AG04449 (cell line): ENCODE data around the gene ELSPBP1.

Experiments
- CTCF ChIA-PET: fragments of 350-600 bp; formaldehyde crosslinking; extraction: SDS; loops from one replicate; lab custom pipeline; 2021; ENCODE audit warnings: antibody characterized with exemption; lab: Yijun Ruan, JAX
- POLR2A ChIA-PET: fragments of 400-600, 350-600 bp; formaldehyde crosslinking; extraction: SDS; loops from one replicate; lab custom pipeline; 2020; ENCODE audit warnings: antibody characterized with exemption, inconsistent platforms; lab: Yijun Ruan, JAX
- DNase-seq: peaks from one replicate; pipeline ENCODE4 v3.0.0-alpha.2; 2010; ENCODE audit warnings: low read depth, low spot score
- H3K4me3 ChIP-seq: 2 replicates; pipeline ENCODE4 v1.5.1; 2011; ENCODE audit warnings: low read depth, mild to moderate bottlenecking, control low read depth, low read length
- TF ChIP-seq, protein P1 (sequence below): IDR thresholded peaks from one replicate; pipeline ENCODE4 v1.5.1; 2011; ENCODE audit warnings: mild to moderate bottlenecking, moderate library complexity, low read length, control low read depth, inconsistent platforms; ENCODE audit not compliant: insufficient read depth; ENCODE audit errors: missing control alignments

The ELSPBP1 gene

DNA sequence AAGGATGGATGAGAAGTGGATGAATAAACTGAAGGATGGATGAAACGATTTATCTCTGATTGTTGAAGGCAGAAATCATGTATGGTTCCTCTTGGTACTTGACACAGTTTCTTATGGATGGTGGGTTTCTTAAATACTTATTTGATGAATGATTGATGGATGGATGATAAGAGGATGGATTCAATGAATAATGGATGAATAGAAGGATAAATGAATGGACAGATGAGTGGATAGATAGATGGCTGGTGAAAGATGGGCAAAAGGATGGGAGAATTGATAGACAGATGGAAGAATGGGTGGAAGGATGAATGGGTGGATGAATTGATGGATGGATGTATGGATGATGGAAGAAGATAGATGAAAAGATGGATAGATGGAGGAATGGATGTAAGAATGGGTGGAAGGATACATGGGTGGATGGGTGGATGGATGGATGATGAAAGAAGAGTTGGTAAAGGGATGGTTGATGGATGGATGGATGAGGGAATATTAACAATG lies 1.8 kb downstream of the ELSPBP1 start:
- POLR2A ChIA-PET: no interaction called here
- TF ChIP-seq, protein P1, sequence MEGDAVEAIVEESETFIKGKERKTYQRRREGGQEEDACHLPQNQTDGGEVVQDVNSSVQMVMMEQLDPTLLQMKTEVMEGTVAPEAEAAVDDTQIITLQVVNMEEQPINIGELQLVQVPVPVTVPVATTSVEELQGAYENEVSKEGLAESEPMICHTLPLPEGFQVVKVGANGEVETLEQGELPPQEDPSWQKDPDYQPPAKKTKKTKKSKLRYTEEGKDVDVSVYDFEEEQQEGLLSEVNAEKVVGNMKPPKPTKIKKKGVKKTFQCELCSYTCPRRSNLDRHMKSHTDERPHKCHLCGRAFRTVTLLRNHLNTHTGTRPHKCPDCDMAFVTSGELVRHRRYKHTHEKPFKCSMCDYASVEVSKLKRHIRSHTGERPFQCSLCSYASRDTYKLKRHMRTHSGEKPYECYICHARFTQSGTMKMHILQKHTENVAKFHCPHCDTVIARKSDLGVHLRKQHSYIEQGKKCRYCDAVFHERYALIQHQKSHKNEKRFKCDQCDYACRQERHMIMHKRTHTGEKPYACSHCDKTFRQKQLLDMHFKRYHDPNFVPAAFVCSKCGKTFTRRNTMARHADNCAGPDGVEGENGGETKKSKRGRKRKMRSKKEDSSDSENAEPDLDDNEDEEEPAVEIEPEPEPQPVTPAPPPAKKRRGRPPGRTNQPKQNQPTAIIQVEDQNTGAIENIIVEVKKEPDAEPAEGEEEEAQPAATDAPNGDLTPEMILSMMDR: no peak
- CTCF ChIA-PET: interaction anchor here (1.7 kb wide), 1 partner anchor 33 kb away, joined by 5 read pairs; no protein-coding TSS in a partner anchor
- no peak overlapping the region for H3K4me3 ChIP-seq
- no peak for DNase-seq

DNA sequence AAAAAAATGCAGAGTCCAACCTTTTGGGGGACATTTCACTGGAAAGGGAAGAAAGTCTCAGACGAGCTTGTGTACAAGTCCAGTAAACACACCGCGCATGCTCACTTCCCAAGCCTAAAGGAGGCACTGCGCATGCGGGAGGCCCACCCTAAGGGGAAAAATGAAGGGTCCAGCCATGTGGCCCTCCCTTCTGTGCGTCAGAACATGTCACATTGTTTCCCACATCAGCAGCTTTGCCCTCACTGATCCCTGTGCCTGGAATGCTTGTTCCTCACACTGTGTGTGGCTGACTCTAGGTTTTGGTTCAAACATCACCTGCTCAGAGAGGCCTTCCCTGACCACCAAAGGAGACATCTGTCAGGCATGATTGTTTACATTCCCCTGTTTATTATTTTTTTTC lies 4.4 kb downstream of the ELSPBP1 start:
- ChIA-PET CTCF (no interaction called here), POLR2A (no interaction called here)
- DNase-seq: no peak
- H3K4me3 ChIP-seq: no peak overlapping the region
- TF ChIP-seq, protein P1: no peak

DNA sequence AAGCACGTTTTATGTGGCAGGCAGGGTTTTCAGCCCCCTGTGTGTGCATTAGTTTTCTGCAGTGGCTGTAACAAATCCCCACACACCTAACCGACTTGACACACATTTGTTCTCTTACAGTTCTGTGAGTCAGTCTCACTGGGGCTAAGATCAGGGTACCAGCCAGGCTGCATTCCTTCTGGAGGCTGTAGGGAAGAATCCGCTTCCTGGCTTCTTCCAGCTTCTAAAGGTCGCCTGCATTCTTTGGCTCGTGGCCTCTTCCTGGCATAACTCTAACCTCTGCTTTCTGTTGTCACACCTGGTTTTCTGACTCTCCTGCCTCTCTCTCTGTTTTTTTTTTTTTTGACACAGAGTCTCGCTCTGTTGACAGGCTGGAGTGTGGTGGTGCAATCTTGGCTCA lies 6.4 kb downstream of the ELSPBP1 start:
- CTCF ChIA-PET: interaction anchor here (0.8 kb wide), 1 partner anchor 152 kb away, joined by 3 read pairs; no protein-coding TSS in a partner anchor
- POLR2A ChIA-PET: no interaction called here
- no peak overlapping the region for H3K4me3 ChIP-seq
- no peak for DNase-seq
- TF ChIP-seq, protein P1: no peak

DNA sequence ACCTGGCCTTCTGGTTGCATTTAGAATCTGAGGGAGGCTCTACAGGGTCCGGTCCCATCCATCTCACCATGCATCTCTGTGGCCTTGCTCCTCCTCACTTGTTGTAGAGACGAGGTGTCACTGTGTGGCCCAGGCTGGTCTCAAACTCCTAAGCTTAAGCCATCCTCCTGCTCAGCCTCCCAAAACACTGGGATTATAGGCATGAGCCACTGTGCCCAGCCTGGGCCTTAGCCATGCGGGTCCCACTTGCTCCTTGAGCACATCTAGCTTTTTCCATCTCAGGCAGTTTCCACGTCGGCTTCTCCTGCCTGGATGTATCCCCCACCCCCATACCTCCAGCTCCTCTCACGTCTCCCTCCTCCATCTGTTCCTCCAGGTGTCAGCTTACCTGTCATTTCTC lies 9.8 kb downstream of the ELSPBP1 start:
- H3K4me3 ChIP-seq: no peak overlapping the region
- POLR2A ChIA-PET: no interaction called here
- CTCF ChIA-PET: no interaction called here
- TF ChIP-seq, protein P1: no peak
- DNase-seq: no peak

DNA sequence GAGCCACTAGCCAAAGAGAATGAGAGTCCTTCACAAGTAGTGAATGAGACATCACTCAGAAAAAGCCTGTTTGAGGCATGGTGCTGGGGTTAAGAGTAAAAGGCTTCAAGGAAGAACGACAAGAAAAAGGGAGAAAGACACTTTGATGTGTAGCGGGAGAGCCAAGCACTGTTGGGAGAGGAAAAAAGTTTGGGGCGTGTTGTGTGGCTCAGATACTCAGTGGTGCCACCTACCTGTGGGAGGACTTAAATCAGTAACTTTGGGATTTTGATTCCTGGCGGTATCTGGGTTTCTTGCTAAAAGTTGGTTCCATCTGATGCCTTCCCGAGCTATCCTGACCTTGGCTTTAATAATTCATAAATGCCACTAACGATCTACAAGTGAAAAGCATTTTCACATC lies 12.3 kb downstream of the ELSPBP1 start:
- POLR2A ChIA-PET: no interaction called here
- CTCF ChIA-PET: interaction anchor here (1.2 to 1.4 kb wide), 2 partner anchors 20 to 43 kb away, joined by 3 read pairs; no protein-coding TSS in a partner anchor
- no peak for DNase-seq
- TF ChIP-seq, protein P1: no peak
- H3K4me3 ChIP-seq: no peak overlapping the region

DNA sequence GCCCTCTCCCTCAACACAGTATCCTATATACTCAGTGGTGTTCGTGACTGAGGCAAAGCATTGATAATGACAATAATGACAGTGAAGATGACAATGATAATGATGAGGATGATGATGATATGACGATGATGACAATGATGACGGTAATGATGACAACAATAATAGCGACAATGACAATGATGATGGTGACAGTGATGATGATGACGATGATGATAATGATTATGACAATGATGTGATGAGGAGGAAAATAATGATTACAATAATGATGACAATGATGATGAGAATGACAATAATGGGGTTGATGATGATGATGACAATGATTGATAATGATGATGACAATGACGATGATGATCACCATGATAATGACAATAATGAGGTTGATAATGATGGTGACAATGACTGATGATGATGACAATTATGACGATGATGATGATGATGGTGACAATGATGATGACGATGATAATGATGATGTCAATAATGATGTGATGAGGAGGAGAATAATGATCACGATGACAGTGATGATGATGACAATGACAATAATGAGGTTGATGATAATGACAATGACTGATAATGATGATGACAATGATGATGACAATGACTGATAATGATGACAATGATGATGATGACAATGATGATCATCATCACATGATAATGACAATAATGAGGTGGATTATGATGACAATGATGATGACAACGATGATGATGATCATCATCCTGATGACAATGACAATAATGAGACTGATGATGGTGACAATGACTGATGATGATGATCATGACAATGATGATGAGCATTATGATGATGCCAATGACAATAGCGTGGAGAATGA lies 16.7 kb downstream of the ELSPBP1 start:
- no peak for DNase-seq
- TF ChIP-seq, protein P1: no peak
- ChIA-PET CTCF (no interaction called here), POLR2A (no interaction called here)
- H3K4me3 ChIP-seq: no peak overlapping the region
